ENCODE measurements around the gene TNFAIP3.
"Not testable (repeated sequence)": the region's sequence is repeated elsewhere in the genome, so short reads cannot be mapped to it uniquely, and the experiment has no call there.

TNFAIP3 gene

DNA sequence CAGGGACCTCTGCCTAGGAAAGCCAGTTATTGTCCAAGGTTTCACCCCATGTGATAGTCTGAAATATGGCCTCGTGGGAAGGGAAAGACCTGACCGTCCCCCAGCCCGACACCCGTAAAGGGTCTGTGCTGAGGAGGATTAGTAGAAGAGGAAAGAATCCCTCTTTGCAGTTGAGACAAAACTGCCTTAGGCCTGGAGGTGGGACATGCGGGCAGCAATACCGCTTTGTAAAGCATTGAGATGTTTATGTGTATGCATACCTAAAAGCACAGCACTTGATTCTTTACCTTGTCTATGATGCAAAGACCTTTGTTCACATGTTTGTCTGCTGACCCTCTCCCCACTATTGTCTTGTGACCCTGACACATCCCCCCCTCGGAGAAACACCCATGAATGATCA lies 22.3 kb upstream of the TNFAIP3 start:
- DNase-seq (ENCODE audit: low read depth), result not testable (repeated sequence)

DNA sequence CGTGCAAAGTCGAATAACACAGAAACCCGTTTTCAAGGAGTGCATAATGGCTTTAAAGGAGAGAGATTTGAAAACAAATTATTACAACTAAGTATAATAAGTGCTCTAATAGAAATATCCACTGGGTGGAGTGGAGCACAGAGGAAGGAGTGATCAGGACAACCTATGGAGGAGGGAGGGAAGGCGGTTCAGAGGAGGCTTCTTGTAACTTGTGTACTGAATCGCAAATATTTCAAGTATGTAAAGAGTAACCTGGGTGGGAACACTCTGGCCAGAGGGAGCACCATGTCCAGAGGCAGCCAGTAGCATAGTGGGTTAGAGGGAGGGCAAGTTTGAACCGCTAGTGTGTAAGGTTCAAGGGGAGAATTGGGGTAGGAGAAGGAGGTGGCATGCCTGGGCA lies 21.6 kb upstream of the TNFAIP3 start:
- peak; percentile 46 for DNase-seq (ENCODE audit: low read depth)

DNA sequence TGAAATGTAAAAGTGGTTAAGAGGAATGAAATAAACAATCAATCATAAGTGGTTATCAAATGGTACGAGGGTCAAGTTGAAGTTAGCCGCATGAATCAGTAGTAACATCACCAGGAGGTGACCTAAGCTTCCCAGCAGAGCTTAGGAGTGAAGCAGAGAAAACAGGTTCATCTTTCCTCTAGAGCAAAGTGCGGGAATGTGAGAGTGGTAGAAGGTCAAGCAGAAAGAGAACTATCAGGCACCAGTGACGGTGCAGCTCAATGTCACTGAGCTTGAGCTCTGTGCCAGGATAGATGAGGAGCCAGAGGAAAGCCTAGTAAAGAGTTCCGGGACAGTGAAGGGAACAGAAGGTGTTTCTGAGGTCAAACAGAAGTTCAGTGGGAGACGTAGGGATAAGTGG lies 20.8 kb upstream of the TNFAIP3 start:
- no peak for DNase-seq (ENCODE audit: low read depth)

DNA sequence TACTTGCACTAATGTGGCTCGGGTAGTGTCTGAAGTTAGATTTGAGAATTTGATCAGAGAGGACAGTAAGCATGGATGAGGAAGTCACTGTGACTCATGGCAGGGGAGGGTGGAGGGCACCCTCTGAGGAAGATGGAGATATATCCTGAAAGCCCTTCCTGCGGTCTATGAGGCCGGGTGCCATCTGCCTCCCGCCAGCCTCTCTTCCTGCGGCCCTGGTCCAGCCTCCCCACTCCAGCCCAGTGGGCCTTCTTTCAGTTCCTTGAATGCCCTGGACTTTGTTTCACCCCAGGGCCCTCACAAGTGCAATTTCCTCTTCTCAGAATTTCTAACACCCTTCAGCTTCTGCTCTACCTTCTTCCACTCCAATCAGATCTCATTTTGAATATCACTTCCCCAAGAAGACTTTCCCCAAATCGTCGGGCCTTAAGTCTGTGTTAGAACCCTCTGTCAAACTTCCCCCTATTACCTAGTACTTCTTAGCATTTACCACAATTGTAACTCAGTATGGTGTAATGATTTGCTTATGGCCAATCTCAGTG lies 20.2 kb upstream of the TNFAIP3 start:
- DNase-seq (ENCODE audit: low read depth), result no peak

DNA sequence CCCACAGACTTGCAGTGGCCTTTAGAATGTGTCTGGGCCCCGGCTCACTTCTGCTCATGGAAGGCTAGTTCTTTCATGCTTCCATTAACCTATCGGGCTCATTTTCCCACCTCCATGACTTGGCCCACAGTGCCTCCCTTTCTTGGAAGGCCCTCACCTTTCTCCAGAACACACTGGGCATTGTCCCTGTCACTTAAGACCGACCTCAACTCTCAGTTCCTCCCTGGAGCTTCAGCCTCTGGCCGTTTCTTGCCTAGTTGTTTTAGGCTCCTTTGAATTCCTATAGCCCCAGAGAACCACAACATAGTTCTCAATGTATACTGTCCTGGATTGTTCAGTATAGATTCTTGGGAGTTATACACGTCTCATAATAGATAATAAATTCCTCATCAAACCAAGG lies 19.3 kb upstream of the TNFAIP3 start:
- no peak for DNase-seq (ENCODE audit: low read depth)

DNA sequence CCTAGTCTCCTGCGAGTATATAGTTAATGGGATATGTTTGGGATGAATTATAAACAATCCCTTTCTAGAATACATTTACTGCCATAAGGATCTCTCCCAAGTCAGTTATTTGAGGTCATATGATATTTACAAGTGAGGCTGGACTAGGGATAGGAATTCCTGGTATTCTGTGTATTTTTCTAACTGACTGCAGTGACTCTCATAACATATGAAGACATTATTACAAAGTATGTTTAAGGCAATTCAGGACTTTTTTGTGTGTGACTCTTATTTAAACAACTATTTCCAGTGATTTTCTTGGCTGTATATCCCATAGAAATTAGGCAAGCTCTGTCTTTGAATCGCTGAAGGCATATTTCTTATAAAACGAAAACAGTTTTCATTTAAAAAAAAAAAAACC lies 18.4 kb upstream of the TNFAIP3 start:
- DNase-seq (ENCODE audit: low read depth), result no peak

DNA sequence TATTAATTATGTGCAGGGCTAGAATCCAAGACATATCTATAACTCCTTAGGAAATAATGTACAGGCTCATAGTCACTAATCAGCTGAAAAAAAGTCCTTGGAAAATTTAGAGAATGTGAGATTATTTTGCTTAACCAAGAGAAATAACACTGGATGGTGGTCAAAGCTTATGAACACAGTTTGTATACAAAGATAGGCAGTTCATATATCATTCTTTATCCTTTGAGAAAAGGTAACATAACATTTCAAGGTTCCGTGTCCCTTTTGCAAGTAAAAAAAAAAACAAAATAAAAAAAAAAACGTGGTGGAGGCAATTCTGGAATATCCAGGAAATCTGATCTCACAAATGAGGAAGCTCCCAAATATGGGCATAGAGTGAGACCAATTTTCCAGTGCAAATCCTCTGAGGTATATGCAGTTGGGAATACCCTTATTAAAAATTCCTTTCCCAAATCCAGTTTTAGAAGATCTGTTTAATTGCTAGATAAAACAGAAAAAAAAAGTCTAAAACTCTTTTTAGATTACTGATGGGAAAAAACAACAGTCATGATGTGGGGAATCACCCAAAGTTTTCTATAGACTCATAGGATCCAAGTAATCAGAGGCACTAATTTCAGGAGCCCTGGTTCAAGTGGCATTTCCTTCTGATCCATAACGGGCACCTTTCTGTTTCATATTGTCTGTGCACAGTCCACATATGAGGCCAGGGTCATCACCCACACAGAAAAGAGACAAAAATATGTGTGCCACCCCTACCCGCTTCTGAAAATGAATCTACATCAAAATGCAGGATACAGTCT lies 17.7 kb upstream of the TNFAIP3 start:
- no peak for DNase-seq (ENCODE audit: low read depth)

DNA sequence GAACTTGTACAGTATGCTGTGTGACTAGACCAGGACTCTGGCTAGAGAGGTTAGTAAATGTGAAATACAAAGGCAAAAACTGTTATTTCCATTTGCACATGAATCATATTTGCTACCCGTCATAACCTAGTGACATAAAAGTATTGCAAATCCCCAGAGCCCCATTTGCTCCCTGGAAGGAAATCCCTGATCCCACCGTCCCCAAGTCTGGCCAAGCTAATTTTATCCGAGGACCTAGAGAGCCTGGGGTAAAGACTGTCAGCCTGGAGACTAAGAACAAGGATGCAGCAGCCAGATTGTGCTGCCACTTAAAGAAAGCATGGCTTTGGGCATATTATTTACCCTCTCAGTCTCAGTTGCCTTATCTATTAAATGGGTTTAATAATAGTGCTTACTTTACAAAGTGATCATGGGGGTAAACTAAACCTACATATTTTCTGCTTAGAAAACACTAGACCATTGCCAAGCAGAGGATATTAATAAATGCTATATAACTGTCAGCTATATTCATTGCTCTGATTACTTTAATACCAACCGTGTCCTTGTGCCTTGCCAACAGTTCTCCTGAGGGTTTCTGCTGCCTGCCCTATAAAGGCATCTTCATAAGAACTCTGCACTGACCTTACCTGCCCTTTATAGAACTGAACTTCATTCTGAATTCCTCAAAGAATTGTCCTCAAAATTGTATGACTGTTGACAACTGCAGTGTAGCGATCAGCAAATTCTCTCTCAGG lies 16.9 kb upstream of the TNFAIP3 start:
- DNase-seq (ENCODE audit: low read depth), result no peak

DNA sequence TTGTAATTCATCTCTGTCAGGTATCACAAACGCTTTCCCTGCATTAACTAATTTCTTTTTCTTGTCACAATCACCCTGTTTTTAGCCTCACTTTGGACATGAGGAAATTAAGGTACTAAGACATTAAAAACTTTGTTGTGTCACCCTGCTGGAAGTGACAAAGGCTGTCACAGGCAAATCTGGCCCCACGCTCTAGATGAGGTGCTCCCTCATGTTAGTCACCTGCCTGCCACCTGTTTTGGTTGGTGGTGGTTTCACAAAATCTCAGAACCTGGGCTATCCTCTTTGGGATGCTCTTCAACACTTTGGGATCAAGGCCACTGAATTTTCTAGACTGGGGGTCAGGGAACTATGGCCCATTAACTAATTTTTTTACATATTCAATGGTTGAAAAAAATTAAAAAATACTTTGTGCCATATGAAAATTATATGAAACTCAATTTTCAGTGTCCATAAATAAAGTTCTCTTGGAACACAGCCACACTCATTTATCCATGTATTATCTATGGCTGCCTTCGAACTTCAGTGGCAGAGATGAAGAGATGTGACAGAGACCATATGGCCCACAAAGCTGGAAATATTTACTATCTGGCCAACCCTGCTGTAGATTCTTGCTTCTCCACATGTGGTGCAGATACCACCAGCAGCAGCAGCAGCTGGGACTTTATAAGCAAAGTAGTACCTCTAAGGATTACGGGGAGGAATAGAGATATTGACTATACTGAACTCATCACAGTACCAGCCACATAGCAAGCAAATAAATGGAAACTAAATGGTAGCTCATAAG lies 16.1 kb upstream of the TNFAIP3 start:
- DNase-seq (ENCODE audit: low read depth), result no peak

DNA sequence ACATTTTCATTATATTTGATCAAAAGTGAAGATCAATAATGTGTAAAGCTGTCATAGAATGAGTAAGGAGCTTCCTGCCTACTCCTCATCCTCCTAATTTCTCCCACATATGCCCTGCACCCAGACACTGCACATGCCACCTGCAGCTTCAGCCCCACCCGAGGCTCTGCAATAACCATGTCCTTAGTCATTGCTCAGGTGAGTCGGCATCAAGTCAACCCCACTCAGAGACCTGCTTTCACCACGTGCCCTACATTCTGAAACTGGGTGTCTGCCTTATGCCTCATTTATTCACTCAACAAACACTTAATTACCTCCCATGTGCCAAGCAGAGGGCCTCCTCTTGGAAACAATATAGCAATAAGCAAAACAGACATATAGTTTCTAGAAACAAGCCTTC lies 15.4 kb upstream of the TNFAIP3 start:
- no peak for DNase-seq (ENCODE audit: low read depth)

DNA sequence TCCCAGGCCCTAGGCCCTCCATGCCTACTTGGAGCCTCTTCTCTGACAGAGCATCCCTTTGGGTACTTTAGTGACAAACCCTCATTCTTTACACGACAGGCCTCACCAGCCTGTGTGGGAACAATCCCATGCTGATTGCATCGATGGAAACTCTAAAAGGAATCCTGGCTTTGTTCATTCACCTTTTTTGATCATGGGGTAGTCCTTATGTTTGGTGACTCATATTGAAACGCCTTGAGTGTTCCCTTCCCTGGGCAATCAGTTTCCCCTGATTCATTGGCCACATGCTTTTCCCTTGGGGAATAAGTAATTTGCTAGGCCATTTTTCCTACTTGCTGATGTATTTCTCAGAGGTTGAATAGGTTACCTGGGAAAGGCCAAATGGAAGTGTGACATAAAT lies 14.7 kb upstream of the TNFAIP3 start:
- peak; percentile 62 for DNase-seq (ENCODE audit: low read depth)

DNA sequence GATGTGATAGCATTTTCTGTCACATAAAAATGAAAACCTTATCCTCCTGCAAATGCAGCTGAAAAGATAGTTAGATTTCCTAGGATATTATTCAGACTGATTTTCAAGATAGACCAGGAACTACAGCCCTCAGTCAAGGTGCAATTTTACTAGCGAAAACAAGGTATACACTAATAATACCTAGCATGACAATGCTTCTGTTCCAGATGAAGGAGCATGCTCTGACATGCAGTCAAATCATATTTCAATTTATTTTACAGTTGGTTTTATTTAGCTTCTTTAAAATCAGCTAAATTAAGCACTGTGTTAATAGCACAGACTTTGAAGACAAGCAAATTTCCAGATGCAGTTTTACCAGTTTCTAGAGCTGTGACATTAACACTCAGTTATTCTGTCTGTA lies 14.2 kb upstream of the TNFAIP3 start:
- DNase-seq (ENCODE audit: low read depth), result no peak

DNA sequence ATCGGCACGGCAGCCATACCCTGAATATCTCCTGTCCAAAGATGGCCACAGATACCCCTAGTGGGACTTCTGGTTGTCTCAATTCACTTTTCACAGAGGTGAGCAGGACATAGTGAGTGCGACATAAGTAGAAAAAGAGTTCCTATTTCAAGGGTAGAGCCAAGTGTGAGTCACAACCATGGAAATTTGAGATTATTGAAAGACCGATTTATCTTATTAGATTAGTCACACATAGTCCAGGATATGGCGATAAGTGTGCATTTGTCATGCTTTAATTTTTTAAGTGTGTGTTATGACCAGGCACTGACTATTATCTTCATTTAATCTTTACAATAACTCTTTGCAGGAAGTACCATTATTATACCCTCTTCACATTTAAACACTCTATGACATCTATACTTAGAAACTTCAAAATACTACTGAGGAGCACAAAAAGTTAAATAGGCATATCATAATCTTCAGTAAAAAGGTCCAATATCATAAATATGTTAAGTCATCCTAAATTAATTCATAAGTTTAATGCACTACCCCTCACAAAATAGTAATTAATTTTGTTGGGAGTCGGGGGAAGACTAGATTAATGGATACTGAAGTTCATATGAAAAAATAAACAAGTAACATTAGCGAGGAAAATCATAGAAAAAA lies 13.4 kb upstream of the TNFAIP3 start:
- DNase-seq (ENCODE audit: low read depth), result peak; percentile 86

DNA sequence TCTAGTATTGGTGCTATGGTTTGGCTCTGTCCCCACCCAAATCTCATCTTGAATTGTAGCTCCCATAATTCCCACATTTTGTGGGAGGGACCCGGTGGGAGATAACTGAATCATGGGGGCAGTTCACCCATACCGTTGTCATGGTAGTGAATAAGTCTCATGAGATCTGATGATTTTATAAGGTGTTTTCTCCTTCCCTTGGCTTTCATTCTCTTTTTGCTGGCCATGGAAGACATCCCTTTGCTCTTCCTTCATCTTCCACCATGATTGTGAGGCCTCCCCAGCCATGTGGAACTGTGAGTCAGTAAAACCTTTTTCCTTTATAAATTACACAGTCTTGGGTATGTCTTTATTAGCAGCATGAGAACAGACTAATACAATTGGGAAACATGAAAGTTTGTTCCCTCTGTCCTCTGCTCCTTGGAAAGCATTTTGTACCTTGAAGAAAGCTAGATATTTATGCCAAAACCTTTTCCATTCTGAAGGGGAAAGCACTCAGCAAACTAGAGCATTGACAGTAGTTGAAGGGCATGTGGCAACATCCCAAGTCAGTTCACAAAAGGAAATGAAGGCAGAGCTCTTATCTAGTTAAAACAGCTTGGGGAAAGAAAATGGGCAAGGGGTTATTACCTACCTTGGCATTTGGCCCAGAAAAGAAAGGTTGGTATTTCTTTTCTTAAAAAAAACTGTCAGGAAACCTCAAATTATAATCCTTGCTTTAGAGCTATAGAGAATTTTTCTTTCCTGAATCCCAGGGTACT lies 10.7 kb upstream of the TNFAIP3 start:
- DNase-seq (ENCODE audit: low read depth), result no peak

DNA sequence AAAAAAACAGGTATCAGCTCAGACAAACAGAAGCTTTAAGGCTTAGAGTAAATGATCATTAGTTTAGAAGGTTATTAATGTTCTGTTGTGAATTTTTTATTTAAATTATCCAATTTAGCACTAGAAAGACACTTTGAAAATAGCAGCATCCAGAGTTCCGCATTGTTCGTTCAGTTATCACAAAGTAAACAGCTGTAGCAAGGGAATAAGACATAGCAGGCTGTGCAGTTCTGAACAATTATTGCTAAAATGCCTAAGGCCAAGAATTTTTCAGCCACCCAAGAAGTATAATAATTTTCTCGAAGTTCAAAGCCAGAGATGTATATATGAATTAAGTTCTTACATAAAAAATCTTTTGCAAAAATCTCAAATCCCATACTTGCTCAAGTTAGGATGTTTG lies 8.0 kb upstream of the TNFAIP3 start:
- no peak for DNase-seq (ENCODE audit: low read depth)

DNA sequence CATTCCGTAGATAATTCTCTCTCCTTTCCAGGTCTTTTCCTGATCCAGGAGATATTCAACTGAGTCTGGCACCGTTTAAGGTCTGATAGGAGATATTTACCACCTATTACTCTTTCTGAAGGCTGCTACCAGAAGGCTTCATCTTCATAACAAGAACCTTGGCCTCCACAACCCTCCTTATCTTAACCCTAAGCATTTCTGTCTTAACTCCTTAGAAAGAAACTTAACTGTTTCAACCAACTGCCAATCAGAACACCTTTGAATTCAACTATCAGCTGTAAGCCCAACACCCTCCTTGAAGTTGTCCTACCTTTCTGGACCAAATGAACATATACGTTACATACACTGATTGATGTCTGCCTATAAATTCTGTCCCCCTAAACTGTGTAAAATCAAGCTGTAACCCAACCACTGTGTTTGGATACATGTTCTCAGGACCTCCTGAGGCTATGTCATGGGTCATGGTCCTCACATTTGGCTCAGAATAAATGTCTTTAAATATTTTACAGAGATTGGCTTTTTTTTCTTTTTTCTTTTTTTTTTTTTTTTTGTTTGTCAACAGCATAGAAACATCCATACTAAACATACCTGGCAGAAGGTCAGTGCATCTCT lies 6.6 kb upstream of the TNFAIP3 start:
- no peak for DNase-seq (ENCODE audit: low read depth)

DNA sequence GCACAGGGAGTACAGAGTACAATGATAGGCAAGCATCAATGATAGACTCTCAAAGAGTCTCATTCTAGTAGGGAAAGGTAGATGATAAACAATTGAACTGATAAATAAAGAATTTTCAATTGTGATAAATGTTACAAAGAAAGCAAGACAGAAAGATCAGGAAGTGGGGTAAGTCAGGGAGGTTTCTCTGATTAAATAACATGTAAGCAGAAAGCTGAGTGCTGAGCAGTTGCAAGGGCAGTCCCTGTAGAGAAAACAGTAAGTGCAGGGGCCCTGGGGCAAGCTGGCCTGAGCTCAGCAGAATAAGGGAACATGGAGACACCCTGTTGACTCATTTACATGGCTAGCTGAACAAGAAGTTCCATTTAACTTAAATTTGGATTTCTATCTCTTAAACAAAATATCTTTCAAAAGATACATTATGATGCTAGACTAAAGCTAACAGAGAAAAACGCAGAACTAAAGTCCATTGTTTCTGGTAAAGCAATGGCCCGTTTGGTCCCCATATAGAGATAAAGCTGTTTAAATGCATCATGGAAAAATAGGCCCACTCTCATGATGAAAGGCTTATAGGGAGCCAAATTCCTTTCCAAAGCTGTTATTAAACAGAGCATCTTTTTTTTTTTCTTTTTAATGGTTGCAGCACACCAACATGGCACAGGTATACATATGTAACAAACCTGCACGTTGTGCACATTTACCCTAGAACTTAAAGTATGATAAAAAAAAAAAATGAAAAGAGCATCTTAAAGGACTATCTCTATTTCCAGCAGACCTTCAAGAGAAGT lies 5.3 kb upstream of the TNFAIP3 start:
- no peak for DNase-seq (ENCODE audit: low read depth)

DNA sequence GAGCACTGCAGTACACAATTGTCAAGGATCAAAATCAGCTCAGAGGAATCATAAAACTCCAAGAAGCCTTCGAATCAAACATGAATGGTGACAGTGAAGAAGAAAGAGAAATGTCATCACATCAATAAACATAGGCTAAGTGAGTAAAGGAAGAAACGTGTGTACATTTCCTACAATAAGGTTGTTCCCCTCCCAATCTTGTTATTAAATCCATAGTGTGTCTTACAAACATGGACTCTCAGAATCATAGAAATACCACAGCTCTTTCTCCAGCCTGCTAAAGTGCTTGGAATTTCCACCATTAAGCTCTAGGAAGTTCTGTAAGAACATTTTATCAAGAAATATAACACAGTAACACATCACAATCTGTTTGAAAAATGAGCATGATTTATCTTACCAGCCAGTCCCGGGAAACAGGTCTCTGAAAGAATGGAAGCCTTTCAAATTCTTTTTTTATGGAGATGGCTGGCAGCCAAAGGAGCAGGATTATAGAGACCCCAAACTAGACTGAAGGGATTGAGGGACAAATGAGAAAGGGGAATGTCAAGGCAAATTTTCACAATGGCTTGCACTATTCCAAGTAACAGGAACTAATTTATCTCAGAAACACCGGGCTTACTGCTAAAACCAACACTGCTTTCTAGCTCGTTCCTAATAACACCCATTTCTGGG lies 4.5 kb upstream of the TNFAIP3 start:
- no peak for DNase-seq (ENCODE audit: low read depth)

DNA sequence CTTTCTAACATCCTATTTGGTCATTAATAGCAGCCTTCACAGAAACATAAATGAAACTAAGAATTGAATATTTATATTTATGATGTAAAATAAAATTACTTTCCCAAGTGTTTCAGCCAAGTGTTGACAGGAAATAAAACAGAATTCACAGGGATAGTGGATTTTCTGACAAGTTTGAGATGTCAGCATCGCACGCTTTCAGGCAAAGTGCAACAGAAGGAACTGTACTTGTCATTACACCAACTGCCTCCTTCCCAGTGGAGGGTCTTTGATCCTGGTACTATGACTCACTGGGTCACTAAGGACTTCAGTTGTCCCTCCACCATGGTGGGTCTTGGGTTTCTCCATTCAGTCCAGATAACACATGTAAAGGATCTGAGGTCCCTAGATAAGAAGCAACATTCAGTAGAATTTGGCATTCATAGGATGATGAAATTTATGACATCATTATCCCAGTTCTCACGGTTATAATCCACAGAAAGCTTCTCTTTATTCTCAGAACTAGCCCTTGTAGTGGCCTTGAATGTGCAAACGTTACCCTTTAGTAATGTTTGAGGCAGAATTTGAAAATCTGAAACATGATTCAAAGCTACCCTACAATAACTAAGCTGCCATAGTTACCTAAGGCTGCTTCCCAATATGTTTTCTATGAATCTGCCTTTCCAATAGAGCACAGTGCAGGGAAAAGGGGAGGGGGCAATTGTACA lies 3.8 kb upstream of the TNFAIP3 start:
- no peak for DNase-seq (ENCODE audit: low read depth)

All from ELR (cell line).